ENCODE results near the gene SLC22A5.

DNA sequence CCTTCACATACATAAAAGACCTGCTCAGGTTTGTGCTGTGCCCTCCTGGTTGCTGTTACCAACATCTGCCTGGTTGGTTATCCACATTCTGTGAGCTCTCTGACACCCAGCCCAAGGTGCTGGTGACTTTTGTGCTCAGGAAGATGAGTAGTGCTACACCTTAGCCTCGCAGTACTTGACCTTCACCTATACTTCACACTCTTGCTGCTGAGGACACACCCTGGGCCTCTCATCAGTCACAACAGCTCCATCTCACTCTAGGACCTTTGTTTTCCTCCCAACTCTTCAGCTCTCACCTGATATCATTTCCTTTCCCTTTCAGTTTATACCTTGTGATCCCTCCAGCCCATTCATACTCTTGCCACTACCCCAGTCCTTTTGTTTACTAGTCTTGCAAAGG is 10.7 kb upstream of the SLC22A5 start:
- TF ChIP-seq POLR2A (IDR thresholded peaks at IDR 0.05) (no peak), EP300 (IDR thresholded peaks at IDR 0.05) (no peak)
- TF ChIP-seq, protein P1, sequence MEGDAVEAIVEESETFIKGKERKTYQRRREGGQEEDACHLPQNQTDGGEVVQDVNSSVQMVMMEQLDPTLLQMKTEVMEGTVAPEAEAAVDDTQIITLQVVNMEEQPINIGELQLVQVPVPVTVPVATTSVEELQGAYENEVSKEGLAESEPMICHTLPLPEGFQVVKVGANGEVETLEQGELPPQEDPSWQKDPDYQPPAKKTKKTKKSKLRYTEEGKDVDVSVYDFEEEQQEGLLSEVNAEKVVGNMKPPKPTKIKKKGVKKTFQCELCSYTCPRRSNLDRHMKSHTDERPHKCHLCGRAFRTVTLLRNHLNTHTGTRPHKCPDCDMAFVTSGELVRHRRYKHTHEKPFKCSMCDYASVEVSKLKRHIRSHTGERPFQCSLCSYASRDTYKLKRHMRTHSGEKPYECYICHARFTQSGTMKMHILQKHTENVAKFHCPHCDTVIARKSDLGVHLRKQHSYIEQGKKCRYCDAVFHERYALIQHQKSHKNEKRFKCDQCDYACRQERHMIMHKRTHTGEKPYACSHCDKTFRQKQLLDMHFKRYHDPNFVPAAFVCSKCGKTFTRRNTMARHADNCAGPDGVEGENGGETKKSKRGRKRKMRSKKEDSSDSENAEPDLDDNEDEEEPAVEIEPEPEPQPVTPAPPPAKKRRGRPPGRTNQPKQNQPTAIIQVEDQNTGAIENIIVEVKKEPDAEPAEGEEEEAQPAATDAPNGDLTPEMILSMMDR (IDR thresholded peaks at IDR 0.05): no peak
